ENCODE results near the gene CEACAM3.
A peak's percentile ranks its signal among the peaks of the same experiment; 100 is the strongest.

The CEACAM3 gene

DNA sequence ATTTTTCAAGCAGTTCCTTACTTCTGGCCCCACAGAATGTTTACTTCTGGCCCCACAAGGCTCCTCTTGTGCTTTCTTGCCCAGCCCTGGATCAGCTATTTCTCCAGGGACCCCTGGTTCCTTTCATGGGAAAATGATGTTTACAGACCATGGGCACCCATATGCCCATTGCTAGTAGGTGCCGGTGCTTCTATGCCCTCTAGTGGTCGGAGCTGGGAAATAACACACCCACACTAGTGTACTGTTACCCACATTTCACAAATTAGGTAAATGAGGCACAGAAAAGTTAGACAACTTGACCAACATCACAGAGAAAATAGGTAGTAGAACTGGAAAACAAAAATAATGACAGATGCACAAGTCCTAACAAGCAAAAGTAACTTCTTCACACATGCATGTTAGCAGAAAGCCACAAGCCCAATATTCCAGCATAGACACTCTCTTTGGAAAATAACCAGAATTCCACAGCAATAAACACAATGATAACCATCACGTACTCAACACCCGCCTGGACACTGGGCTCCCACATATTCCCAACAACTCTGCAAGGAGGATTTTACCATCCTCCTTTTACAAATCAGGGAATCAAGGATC, 42.4 kb upstream of the CEACAM3 start:
- ATAC-seq: peak; percentile 91
- TF ChIP-seq, protein P1, sequence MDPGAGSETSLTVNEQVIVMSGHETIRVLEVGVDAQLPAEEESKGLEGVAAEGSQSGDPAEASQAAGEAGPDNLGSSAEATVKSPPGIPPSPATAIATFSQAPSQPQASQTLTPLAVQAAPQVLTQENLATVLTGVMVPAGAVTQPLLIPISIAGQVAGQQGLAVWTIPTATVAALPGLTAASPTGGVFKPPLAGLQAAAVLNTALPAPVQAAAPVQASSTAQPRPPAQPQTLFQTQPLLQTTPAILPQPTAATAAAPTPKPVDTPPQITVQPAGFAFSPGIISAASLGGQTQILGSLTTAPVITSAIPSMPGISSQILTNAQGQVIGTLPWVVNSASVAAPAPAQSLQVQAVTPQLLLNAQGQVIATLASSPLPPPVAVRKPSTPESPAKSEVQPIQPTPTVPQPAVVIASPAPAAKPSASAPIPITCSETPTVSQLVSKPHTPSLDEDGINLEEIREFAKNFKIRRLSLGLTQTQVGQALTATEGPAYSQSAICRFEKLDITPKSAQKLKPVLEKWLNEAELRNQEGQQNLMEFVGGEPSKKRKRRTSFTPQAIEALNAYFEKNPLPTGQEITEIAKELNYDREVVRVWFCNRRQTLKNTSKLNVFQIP (CRISPR knock-in tag; IDR thresholded peaks at IDR 0.05; ENCODE audit: borderline replicate concordance, low read depth): no peak
- no peak for TF ChIP-seq CSDC2 (CRISPR knock-in tag; IDR thresholded peaks at IDR 0.05)
- TF ChIP-seq, protein P2, sequence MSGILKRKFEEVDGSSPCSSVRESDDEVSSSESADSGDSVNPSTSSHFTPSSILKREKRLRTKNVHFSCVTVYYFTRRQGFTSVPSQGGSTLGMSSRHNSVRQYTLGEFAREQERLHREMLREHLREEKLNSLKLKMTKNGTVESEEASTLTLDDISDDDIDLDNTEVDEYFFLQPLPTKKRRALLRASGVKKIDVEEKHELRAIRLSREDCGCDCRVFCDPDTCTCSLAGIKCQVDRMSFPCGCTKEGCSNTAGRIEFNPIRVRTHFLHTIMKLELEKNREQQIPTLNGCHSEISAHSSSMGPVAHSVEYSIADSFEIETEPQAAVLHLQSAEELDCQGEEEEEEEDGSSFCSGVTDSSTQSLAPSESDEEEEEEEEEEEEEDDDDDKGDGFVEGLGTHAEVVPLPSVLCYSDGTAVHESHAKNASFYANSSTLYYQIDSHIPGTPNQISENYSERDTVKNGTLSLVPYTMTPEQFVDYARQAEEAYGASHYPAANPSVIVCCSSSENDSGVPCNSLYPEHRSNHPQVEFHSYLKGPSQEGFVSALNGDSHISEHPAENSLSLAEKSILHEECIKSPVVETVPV (CRISPR knock-in tag; IDR thresholded peaks at IDR 0.05): no peak
- TF ChIP-seq, protein P3, sequence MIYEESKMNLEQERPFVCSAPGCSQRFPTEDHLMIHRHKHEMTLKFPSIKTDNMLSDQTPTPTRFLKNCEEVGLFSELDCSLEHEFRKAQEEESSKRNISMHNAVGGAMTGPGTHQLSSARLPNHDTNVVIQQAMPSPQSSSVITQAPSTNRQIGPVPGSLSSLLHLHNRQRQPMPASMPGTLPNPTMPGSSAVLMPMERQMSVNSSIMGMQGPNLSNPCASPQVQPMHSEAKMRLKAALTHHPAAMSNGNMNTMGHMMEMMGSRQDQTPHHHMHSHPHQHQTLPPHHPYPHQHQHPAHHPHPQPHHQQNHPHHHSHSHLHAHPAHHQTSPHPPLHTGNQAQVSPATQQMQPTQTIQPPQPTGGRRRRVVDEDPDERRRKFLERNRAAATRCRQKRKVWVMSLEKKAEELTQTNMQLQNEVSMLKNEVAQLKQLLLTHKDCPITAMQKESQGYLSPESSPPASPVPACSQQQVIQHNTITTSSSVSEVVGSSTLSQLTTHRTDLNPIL (CRISPR knock-in tag; IDR thresholded peaks at IDR 0.05; ENCODE audit: low read depth): no peak
- TF ChIP-seq TOX (CRISPR knock-in tag; IDR thresholded peaks at IDR 0.05; ENCODE audit: borderline replicate concordance): no peak
- no peak for TF ChIP-seq ZC3H10 (CRISPR knock-in tag; IDR thresholded peaks at IDR 0.05)
- TF ChIP-seq RARB (CRISPR knock-in tag; IDR thresholded peaks at IDR 0.05): no peak
- no peak for TF ChIP-seq ISL1 (CRISPR knock-in tag; IDR thresholded peaks at IDR 0.05)
- no peak for TF ChIP-seq PPARA (CRISPR knock-in tag; IDR thresholded peaks at IDR 0.05; ENCODE audit: borderline replicate concordance)
- TF ChIP-seq, protein P4, sequence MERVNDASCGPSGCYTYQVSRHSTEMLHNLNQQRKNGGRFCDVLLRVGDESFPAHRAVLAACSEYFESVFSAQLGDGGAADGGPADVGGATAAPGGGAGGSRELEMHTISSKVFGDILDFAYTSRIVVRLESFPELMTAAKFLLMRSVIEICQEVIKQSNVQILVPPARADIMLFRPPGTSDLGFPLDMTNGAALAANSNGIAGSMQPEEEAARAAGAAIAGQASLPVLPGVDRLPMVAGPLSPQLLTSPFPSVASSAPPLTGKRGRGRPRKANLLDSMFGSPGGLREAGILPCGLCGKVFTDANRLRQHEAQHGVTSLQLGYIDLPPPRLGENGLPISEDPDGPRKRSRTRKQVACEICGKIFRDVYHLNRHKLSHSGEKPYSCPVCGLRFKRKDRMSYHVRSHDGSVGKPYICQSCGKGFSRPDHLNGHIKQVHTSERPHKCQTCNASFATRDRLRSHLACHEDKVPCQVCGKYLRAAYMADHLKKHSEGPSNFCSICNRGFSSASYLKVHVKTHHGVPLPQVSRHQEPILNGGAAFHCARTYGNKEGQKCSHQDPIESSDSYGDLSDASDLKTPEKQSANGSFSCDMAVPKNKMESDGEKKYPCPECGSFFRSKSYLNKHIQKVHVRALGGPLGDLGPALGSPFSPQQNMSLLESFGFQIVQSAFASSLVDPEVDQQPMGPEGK (CRISPR knock-in tag; IDR thresholded peaks at IDR 0.05; ENCODE audit: borderline replicate concordance): no peak
- no peak for TF ChIP-seq ZNF8 (CRISPR knock-in tag; IDR thresholded peaks at IDR 0.05)

DNA sequence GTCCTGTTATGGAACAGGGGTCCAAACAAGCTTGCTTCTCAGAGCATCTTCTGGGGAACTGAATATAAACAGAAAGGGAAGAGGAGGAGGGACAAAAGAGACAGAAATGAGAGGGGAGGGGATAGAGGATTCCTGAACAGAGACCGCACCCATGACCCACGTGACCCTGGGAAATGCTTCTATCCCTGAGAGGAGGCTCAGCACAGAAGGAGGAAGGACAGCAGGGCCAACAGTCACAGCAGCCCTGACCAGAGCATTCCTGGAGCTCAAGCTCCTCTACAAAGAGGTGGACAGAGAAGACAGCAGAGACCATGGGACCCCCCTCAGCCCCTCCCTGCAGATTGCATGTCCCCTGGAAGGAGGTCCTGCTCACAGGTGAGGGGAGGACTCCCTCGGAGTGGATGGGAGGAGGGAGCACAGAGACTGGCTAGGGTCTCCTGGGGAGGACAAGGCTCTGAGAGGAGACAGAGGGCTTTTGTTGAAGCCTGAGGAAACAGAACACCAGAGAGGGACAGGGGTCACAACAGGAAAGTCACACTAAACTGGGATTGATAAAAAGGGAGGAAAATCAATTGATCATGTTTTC, 41.0 kb upstream of the CEACAM3 start, which contains the start of gene CEACAM6:
Gene CEACAM6 (plus strand): TSS at position 203 of the 586 bp plus-strand sequence. CDS start 109 bp downstream, at position 312.
- ATAC-seq: no peak
- TF ChIP-seq, protein P1 (CRISPR knock-in tag; IDR thresholded peaks at IDR 0.05; ENCODE audit: borderline replicate concordance, low read depth): no peak
- TF ChIP-seq SNAI2 (CRISPR knock-in tag; IDR thresholded peaks at IDR 0.05) (no peak), TOX (CRISPR knock-in tag; IDR thresholded peaks at IDR 0.05; ENCODE audit: borderline replicate concordance) (no peak), ZFP30 (CRISPR knock-in tag; IDR thresholded peaks at IDR 0.05) (no peak), ISL1 (CRISPR knock-in tag; IDR thresholded peaks at IDR 0.05) (no peak), ZC3H10 (CRISPR knock-in tag; IDR thresholded peaks at IDR 0.05) (no peak), CSDC2 (CRISPR knock-in tag; IDR thresholded peaks at IDR 0.05) (no peak), TSHZ2 (CRISPR knock-in tag; IDR thresholded peaks at IDR 0.05) (no peak)
- TF ChIP-seq, protein P3 (CRISPR knock-in tag; IDR thresholded peaks at IDR 0.05; ENCODE audit: low read depth): no peak
- TF ChIP-seq, protein P2 (CRISPR knock-in tag; IDR thresholded peaks at IDR 0.05): no peak
